Measurements from ENCODE around the gene RAB15. TPM values are rescaled to one million over a fixed set of nuclear protein-coding genes. Genes with fewer than 3 reads are reported as not detected.

Gene RAB15
- total RNA-seq, 1 experiment from 2014 or later, result 3.3 TPM

DNA sequence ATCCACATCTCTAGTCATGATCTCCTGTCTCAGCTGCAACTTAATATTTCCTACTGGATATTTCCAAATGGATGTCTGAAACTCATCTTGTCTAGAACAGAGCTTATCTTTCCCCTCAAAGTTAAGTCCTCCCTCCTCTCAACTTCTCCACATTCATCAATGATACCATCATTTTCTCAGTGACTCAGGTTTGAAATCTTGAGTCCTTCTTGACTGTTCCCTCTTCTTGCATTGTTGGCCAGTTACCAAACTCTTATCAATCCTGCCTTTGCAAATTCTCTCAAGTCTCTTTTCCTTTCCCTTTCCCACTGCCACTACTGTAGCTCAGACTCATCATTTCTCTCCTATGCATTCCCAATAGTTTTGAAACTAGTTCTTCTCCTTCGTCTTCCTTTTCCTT, 72.2 kb downstream of the RAB15 start:
- Histone ChIP-seq H3K79me2 (ENCODE audit: insufficient read depth, low read length) (no peaks in the 10 kb centered on the region), H3K36me3 (ENCODE audit: control insufficient read depth in 1 of 2, insufficient read depth in 2 of 2, low read length in 2 of 2) (no peaks in the 10 kb centered on the region), H3K4me3 (replicated peaks in 1 of 2; ENCODE audit: low read depth in 1 of 2, low read length in 2 of 2) (no peak overlapping the region), H3K27ac (ENCODE audit: low read depth, low read length) (no peak overlapping the region), H3K9ac (ENCODE audit: low read length) (no peak overlapping the region), H4K20me1 (ENCODE audit: insufficient read depth) (no peaks in the 10 kb centered on the region), H3K4me1 (ENCODE audit: control insufficient read depth in 1 of 2, insufficient read depth in 2 of 2, low read length in 2 of 2) (no peaks in the 10 kb centered on the region), H3K4me2 (ENCODE audit: low read length) (no peak overlapping the region), H3K9me3 (ENCODE audit: control insufficient read depth in 1 of 2, insufficient read depth in 1 of 2, low read depth in 1 of 2, low read length in 2 of 2) (no peaks in the 10 kb centered on the region), H2AFZ (ENCODE audit: low read depth, low read length, poor library complexity, severe bottlenecking) (no peak overlapping the region), H3K27me3 (ENCODE audit: insufficient read depth, low read length) (peaks cover 4% of the 10 kb centered on the region; the same call in 1 of the 2 replicates), H3K9me2 (ENCODE audit: insufficient read depth) (no peaks in the 10 kb centered on the region)
- no TSS peak for BruUV-seq (replicated peaks)
- ChIA-PET POLR2A (no interaction called here), CTCF (interaction anchor here (1.0 to 2.7 kb wide), 4 partner anchors 8 to 132 kb away, joined by 3 to 14 read pairs (median 5); no protein-coding TSS in a partner anchor), RAD21 (ENCODE audit: low non-redundant PET in 1 of 2, low total read pairs in 2 of 2, uncharacterized antibody in 2 of 2, unreplicated experiment in 2 of 2) (no interaction called here)
- ATAC-seq (no peak), DNase-seq (ENCODE audit: low read depth, low spot score) (no peak)
- intact Hi-C loops (cut with micrococcal nuclease), result no loop called here
- TF ChIP-seq ZBTB33 (IDR thresholded peaks at IDR 0.05; ENCODE audit: extremely low read depth, insufficient replicate concordance, low read length), result no peak
- TF ChIP-seq POLR2A (IDR thresholded peaks at IDR 0.05; ENCODE audit: borderline replicate concordance, extremely low read depth, insufficient read depth, insufficient read length), result no peak
- no peak for TF ChIP-seq ZNF274 (IDR thresholded peaks at IDR 0.05; ENCODE audit: low read depth, low read length)
- TF ChIP-seq EGR1 (IDR thresholded peaks at IDR 0.05; ENCODE audit: low read depth), result no peak
- no peak for TF ChIP-seq RAD21 (IDR thresholded peaks at IDR 0.05; ENCODE audit: low read depth)
- TF ChIP-seq ELF1 (IDR thresholded peaks at IDR 0.05; ENCODE audit: borderline replicate concordance, low read depth), result no peak
- TF ChIP-seq, protein P1, sequence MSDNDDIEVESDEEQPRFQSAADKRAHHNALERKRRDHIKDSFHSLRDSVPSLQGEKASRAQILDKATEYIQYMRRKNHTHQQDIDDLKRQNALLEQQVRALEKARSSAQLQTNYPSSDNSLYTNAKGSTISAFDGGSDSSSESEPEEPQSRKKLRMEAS (IDR thresholded peaks at IDR 0.05), result no peak
- TF ChIP-seq EZH2 (IDR thresholded peaks at IDR 0.05), result no peak
- no peak for TF ChIP-seq SRF (IDR thresholded peaks at IDR 0.05; ENCODE audit: low read depth)
- no peak for TF ChIP-seq ZFX (IDR thresholded peaks at IDR 0.05)

Other genes with a start within 250 kb of the RAB15 start
- gene SPTB, start 92.4 kb downstream of the RAB15 start, total RNA-seq (2021; ENCODE audit: unreplicated experiment), result 4.2 TPM
- gene CHURC1, start 57.9 kb downstream of the RAB15 start, total RNA-seq (2021; ENCODE audit: unreplicated experiment), result 47.5 TPM
- gene GPX2, start 29.6 kb downstream of the RAB15 start, total RNA-seq (2021; ENCODE audit: unreplicated experiment), result 0.61 TPM
- 26.7 TPM for gene FNTB, start 14.6 kb upstream of the RAB15 start, total RNA-seq (2021; ENCODE audit: unreplicated experiment)
- gene MAX, start 130.2 kb upstream of the RAB15 start, total RNA-seq (2021; ENCODE audit: unreplicated experiment), result 72.6 TPM